HEK293 (cell line): Measurements from ENCODE around the gene ZFPM1.
A peak's percentile ranks its signal among the peaks of the same experiment; 100 is the strongest.
"Not testable (repeated sequence)": the region's sequence is repeated elsewhere in the genome, so short reads cannot be mapped to it uniquely, and the experiment has no call there.

ENCODE experiments used
- CTCF ChIA-PET: fragments of 350-600 bp; formaldehyde crosslinking; extraction: SDS; loops from one replicate; lab custom pipeline; 2021; ENCODE audit warnings: antibody characterized with exemption; lab: Yijun Ruan, JAX
- POLR2A ChIA-PET: fragments of 300-600 bp; formaldehyde crosslinking; extraction: SDS; loops from one replicate; lab custom pipeline; 2020; ENCODE audit warnings: antibody characterized with exemption, inconsistent platforms; lab: Yijun Ruan, JAX
- H3K27ac ChIP-seq: fragments of 200-500 bp; sonication (Bioruptor generic); 2 replicates; pipeline ENCODE4 v1.5.1; 2014; ENCODE audit warnings: low read depth, low read length, control low read depth, inconsistent platforms; ENCODE audit errors: extremely low read depth
- H3K36me3 ChIP-seq, 2 experiments: fragments of 200-500 bp in 1 of 2; sonication (Bioruptor generic) in 1 of 2; 1 replicate in 1 of 2; 2 replicates in 1 of 2; pipeline ENCODE4 v1.5.1; 2014 to 2017; ENCODE audit warnings: inconsistent platforms in 2 of 2, low read length in 2 of 2; ENCODE audit not compliant: control insufficient read depth in 2 of 2, insufficient read depth in 1 of 2
- H3K4me1 ChIP-seq: fragments of 200-500 bp; sonication (Bioruptor generic); 2 replicates; pipeline ENCODE4 v1.5.1; 2014; ENCODE audit warnings: mild to moderate bottlenecking, low read length, inconsistent platforms; ENCODE audit not compliant: control insufficient read depth, insufficient read depth
- H3K4me3 ChIP-seq: 2 replicates; pipeline ENCODE4 v1.5.1; 2011; ENCODE audit warnings: low read depth, mild to moderate bottlenecking, control low read depth, low read length, moderate library complexity
- H3K9me3 ChIP-seq: fragments of 200-500 bp; sonication (Bioruptor generic); 2 replicates; pipeline ENCODE4 v1.5.1; 2014; ENCODE audit warnings: low read depth, low read length, inconsistent platforms; ENCODE audit not compliant: control insufficient read depth, insufficient read depth
- EGR2 ChIP-seq: fragments of 450-650 bp; formaldehyde crosslinking; IDR thresholded peaks from 2 replicates; pipeline ENCODE4 v1.5.1; 2016; ENCODE audit warnings: low read depth, missing biosample characterization, missing genetic modification characterization
- TRIM28 ChIP-seq: IDR thresholded peaks from 2 replicates; pipeline ENCODE4 v1.6.1; 2011; ENCODE audit warnings: low read length, control low read depth, borderline replicate concordance
- ZBTB17 ChIP-seq: fragments of 450-650 bp; formaldehyde crosslinking; IDR thresholded peaks from 2 replicates; pipeline ENCODE4 v1.5.1; 2016; ENCODE audit warnings: missing biosample characterization, missing genetic modification characterization
- ZFHX2 ChIP-seq: fragments of 450-650 bp; formaldehyde crosslinking; conservative IDR thresholded peaks from 2 replicates; pipeline ENCODE4 v1.5.1; 2016; ENCODE audit warnings: missing biosample characterization, missing genetic modification characterization
- ZFP69B ChIP-seq: fragments of 450-650 bp; formaldehyde crosslinking; IDR thresholded peaks from 2 replicates; pipeline ENCODE4 v1.5.1; 2016; ENCODE audit warnings: missing biosample characterization, missing genetic modification characterization
- ZIC2 ChIP-seq: fragments of 450-650 bp; formaldehyde crosslinking; IDR thresholded peaks from 2 replicates; pipeline ENCODE4 v1.5.1; 2016; ENCODE audit warnings: missing biosample characterization, missing genetic modification characterization
- ZNF174 ChIP-seq: fragments of 450-650 bp; formaldehyde crosslinking; IDR thresholded peaks from 2 replicates; pipeline ENCODE4 v1.5.0; 2017; ENCODE audit warnings: missing biosample characterization, mild to moderate bottlenecking, missing genetic modification characterization
- ZNF366 ChIP-seq: fragments of 450-650 bp; formaldehyde crosslinking; conservative IDR thresholded peaks from 2 replicates; pipeline ENCODE4 v1.5.1; 2016; ENCODE audit warnings: missing biosample characterization, missing genetic modification characterization
- ZNF768 ChIP-seq: fragments of 450-650 bp; formaldehyde crosslinking; IDR thresholded peaks from 2 replicates; pipeline ENCODE4 v1.5.1; 2018; ENCODE audit warnings: missing biosample characterization, mild to moderate bottlenecking, missing genetic modification characterization
- ZNF777 ChIP-seq: fragments of 450-650 bp; formaldehyde crosslinking; IDR thresholded peaks from 2 replicates; pipeline ENCODE4 v1.5.1; 2017; ENCODE audit warnings: missing biosample characterization, missing genetic modification characterization, borderline replicate concordance

ZFPM1 gene

DNA sequence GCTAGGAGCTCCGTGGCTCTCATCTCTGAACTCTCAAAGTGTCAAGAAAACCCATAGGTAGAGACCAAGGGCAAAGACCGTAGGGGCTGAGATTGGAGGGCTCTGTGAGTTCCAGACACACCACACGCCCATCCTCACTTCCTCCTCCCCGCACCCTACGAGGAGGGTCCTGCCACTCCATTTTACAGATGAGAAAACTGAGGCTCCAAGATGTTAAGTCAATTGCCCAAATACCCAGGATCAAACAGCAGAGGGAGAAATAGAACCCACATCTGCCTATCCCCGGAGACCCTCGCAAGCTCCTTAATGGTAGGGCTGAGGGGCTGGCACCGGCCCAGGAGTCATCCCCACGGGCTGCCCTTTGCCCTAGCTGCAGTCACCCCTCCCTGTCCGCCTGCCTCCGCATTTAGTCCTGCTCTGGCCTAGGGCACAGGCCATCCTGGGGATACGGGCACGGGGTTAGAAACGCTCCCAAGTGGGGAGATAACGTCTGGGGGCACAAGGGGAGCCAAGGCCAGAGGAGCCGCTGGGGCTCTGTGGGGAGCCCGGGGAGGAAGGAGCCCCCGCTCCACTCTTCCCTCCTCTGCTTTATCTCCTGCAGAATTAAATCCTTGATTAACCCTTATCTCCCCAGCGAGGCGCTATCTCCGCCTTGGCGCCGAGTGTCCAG is 63.0 kb downstream of the ZFPM1 start:
- Histone ChIP-seq H3K9me3 (no peaks in the 10 kb centered on the region), H3K4me1 (no peaks in the 10 kb centered on the region), H3K27ac (no peak overlapping the region), H3K36me3 (no peaks in the 10 kb centered on the region), H3K4me3 (no peak overlapping the region)
- ChIA-PET POLR2A (no interaction called here), CTCF (interaction anchor here (0.6 kb wide), 2 partner anchors 45 to 71 kb away, joined by 3 to 4 read pairs; no protein-coding TSS in a partner anchor)
- TF ChIP-seq TRIM28 (peak; percentile 53; the same call in 1 of the 2 replicates), ZNF768 (no peak)
- TF ChIP-seq, all 188 proteins: peak for 1

DNA sequence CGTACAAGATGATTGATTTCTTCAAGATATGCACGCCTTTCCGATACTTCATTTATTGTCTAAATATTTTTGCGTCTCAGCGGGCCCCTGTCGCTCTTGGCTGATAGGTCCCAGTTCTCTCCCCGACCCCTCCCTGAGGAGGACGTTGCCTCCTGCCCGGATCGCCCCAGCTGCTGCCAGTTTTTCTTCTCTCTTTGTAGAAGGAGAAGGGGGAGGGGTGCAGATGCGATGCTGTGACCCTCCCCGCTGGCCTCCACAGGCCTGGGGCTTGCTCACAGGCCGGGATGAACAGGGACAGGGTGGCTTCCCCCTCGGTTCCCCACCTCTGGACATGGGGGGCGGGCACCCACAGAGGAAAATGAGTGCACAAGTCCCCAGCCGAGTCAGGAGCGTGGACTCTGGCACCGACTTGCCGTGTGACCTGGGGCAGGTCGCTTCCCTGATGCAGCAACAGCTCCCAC is 63.6 kb downstream of the ZFPM1 start:
- CTCF ChIA-PET, result no interaction called here
- Histone ChIP-seq H3K4me1 (no peaks in the 10 kb centered on the region), H3K4me3 (no peak overlapping the region)
- peak; percentile 35 for TF ChIP-seq ZIC2 (tag by site-specific recombination)
- TF ChIP-seq ZNF777 (tag by site-specific recombination), result no peak
- TF ChIP-seq, all 188 proteins: peak for 1
- Histone ChIP-seq H3K36me3 (no peaks in the 10 kb centered on the region), H3K9me3 (no peaks in the 10 kb centered on the region), H3K27ac (no peak overlapping the region)
- POLR2A ChIA-PET, result no interaction called here

- H3K27ac ChIP-seq, H3K9me3 ChIP-seq, H3K4me1 ChIP-seq, POLR2A ChIA-PET, CTCF ChIA-PET, H3K36me3 ChIP-seq, H3K4me3 ChIP-seq: not testable (repeated sequence)
- peak; percentile 87 for TF ChIP-seq ZBTB17 (tag by site-specific recombination)
- peak; percentile 87 for TF ChIP-seq ZNF366
- TF ChIP-seq ZFHX2, result peak; percentile 89
- TF ChIP-seq EGR2 (tag by site-specific recombination), result peak; percentile 96
Observed at GRCh38 chr16:88517208-88517774, 64.2 kb downstream of the ZFPM1 start.

- TF ChIP-seq ZNF366 (peak; percentile 90), ZBTB17 (tag by site-specific recombination) (peak; percentile 97), ZFHX2 (0 out of 2 replicates have a peak, but pooled peaks have one; percentile 39), EGR2 (tag by site-specific recombination) (peak; percentile 85)
- H3K27ac ChIP-seq, H3K4me3 ChIP-seq, H3K36me3 ChIP-seq, H3K4me1 ChIP-seq, H3K9me3 ChIP-seq: not testable (repeated sequence)
- ChIA-PET CTCF (interaction anchor here (0.6 kb wide), 1 partner anchor 75 kb away, joined by 5 read pairs; no protein-coding TSS in a partner anchor), POLR2A (interaction anchor here (0.6 kb wide), 1 partner anchor 51 kb away, joined by 3 read pairs; no protein-coding TSS in a partner anchor)
Observed at GRCh38 chr16:88518411-88519111, 65.5 kb downstream of the ZFPM1 start.

- ChIA-PET CTCF (no interaction called here), POLR2A (no interaction called here)
- no peak overlapping the region for H3K4me3 ChIP-seq
- peaks cover 0 to 7% of the 10 kb centered on the region in 2 experiments; a peak in 1 of 3 replicates for H3K36me3 ChIP-seq
- no peaks in the 10 kb centered on the region for H3K9me3 ChIP-seq
- H3K27ac ChIP-seq, result no peak overlapping the region
- no peaks in the 10 kb centered on the region for H3K4me1 ChIP-seq
- TF ChIP-seq ZNF174 (tag by site-specific recombination), result no peak
- TF ChIP-seq ZFP69B, result no peak
- peak; percentile 80 for TF ChIP-seq ZBTB17 (tag by site-specific recombination)
- peak; percentile 14; the same call in 1 of the 2 replicates for TF ChIP-seq ZNF366
Observed at GRCh38 chr16:88519240-88519639, 66.2 kb downstream of the ZFPM1 start.
